Jurkat, Clone E6-1 (cell line): ENCODE results near the gene H19.

ENCODE experiments used
- DNase-seq: peaks from one replicate; pipeline ENCODE4 v3.0.0-alpha.2; 2011; ENCODE audit warnings: low read depth, low spot score
- H3K4me3 ChIP-seq: 2 replicates; pipeline ENCODE4 v1.5.1; 2011; ENCODE audit warnings: mild to moderate bottlenecking, low read length, control low read depth, moderate library complexity

Gene H19

GRCh38 chr11:1952806-1953482 lies 44.7 kb downstream of the H19 start:
- no peak overlapping the region for H3K4me3 ChIP-seq
- no peak for DNase-seq

DNA sequence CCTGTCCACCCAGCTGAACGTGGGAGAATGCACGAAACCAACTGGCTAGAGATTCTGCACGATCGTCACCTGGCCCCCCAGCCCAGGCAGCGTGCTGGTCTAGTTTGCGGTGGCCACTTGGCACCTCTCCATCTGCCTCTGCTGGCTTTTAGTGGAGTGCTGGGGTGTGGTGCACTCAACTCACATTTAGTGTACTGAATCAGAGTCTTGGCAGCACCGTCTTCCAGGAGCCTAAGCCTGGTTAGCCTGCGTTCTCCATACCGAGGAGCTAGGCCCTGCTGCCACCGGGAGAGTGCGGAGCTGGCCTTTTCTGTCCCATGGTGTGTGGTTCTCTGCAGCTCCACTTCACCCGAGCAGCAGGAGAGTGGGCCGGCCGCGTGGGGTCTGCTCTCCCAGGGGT lies 47.7 kb downstream of the H19 start:
- no peak for DNase-seq
- no peak overlapping the region for H3K4me3 ChIP-seq

- no peak overlapping the region for H3K4me3 ChIP-seq
- no peak for DNase-seq
These were observed 48.3 kb downstream of the H19 start for GRCh38 chr11:1949302-1949701.

DNA sequence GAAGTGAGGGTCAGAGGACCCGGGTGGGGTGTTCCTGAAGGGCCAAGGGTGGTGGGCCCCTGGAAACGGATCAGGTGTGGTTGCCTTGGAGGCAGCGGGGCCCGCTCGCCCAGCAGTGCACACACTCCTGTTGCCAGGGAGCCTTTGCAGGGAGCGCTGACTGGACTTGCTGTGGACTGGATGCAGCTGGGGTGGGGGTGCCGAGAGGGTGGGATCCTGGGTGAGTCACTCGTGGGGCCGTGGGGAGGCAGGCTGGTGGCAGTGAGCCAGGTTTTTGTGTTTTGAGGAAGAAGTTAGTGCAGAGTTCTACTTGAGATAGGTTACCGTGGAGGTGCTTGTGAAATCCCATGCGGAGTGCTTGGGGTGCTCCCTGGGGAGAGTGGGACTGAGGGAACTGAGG lies 49.3 kb downstream of the H19 start:
- DNase-seq: no peak
- H3K4me3 ChIP-seq: no peak overlapping the region

DNA sequence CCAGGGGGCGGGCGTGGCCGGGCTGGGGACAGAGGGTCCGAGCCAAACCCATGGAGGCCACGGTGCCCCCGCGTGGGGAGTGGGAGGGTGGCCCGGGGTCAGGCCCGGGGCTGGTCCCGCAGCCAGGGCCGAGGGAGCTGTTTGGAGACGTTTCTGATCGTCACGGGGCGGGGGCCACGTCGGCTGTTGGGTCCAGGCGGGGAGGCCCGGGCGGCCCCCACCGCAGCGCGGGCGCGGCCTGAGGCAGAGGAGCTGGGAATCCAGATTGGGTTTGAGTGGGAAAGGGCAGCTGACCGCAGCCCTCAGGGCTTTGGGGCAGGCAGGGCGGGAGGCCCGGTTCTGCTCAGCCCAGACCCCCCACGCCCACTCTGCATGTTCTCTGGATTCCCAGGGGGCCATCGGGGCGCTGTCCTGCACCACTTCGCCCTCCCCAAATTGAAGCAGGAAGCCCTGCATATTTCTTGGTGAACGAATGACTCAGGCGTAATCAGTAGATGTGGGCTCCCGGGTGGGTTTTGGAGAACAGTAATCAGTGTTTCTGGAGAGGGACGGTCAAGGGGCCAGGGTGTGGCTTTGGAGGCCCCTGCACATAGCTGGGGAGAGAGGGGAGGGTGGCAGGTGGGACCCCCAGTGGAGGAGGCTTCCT lies 49.9 kb downstream of the H19 start:
- no peak for DNase-seq
- no peak overlapping the region for H3K4me3 ChIP-seq

DNA sequence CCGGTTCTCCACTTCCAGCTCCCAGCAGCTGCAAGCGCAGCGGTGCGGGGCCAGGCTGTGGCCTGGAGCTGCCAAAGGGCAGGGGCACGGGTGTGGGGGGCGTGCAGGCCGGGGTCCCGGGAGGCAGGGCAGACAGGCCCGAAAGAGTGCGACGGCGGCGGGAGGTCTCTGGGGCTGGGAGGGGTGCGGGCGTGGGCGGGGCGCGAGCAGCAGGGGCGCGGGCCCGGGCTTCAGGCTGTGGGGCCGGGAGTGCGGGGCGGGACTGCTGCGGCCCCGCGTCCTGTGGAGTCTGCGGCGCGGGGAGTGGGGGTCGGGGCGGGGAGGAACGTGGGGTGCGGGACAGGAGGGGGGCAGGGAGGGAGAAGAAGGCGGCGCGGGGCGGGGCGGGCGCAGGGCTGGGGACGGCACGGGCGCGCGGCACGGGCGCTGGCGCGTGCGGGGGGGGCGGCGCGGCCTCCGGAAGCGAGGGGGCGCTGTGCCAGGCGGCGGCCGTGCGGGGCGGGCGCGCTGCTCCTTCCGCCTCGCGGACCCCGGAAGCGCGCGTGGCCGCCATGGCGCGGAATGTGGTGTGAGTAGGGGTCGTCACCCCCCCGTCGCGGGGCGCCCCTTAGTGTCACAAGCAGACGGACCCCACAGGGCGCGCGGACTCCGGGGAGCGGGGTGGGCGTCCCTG lies 50.7 kb downstream of the H19 start, which contains the start of gene MRPL23:
MRPL23 (plus strand) TSS at position 521 of the 673 bp plus-strand sequence; CDS start at position 552, 31 bp downstream.
- no peak for DNase-seq
- H3K4me3 ChIP-seq: no peak within 1 kb of the TSS
